GM19438 (cell line): ENCODE measurements around the gene DDX47.
"Not testable (repeated sequence)": the region's sequence is repeated elsewhere in the genome, so short reads cannot be mapped to it uniquely, and the experiment has no call there.

Experiments used
- ATAC-seq: cut with Tn5 transposase; IDR thresholded peaks from one replicate; pipeline ENCODE4 v1.9.1; 2021; ENCODE audit warnings: low read depth; ENCODE audit not compliant: unreplicated experiment

The DDX47 gene

GRCh38 chr12:12868477-12869235 is 55.5 kb downstream of the DDX47 start:
- ATAC-seq: no peak

- ATAC-seq: no peak
Measured at GRCh38 chr12:12870465-12870864, 57.3 kb downstream of the DDX47 start.

GRCh38 chr12:12871587-12872138 is 58.5 kb downstream of the DDX47 start:
- ATAC-seq: no peak

- no peak for ATAC-seq
Measured at GRCh38 chr12:12872139-12872933, 59.2 kb downstream of the DDX47 start.

GRCh38 chr12:12872934-12873275 is 59.8 kb downstream of the DDX47 start:
- ATAC-seq: no peak

GRCh38 chr12:12874029-12874428 is 60.9 kb downstream of the DDX47 start:
- ATAC-seq: no peak

- ATAC-seq: not testable (repeated sequence)
Measured at GRCh38 chr12:12875301-12875700, 62.2 kb downstream of the DDX47 start.

- ATAC-seq: no peak
Measured at GRCh38 chr12:12877153-12877768, 64.1 kb downstream of the DDX47 start.

- no peak for ATAC-seq
Measured at GRCh38 chr12:12877781-12878455, 64.8 kb downstream of the DDX47 start.
